ENCODE results near the gene PDCL2. TPM values are rescaled to one million over a fixed set of nuclear protein-coding genes. Genes with fewer than 3 reads are reported as not detected.

Gene PDCL2
- total RNA-seq, 3 donors from 2014 or later: not detected

DNA sequence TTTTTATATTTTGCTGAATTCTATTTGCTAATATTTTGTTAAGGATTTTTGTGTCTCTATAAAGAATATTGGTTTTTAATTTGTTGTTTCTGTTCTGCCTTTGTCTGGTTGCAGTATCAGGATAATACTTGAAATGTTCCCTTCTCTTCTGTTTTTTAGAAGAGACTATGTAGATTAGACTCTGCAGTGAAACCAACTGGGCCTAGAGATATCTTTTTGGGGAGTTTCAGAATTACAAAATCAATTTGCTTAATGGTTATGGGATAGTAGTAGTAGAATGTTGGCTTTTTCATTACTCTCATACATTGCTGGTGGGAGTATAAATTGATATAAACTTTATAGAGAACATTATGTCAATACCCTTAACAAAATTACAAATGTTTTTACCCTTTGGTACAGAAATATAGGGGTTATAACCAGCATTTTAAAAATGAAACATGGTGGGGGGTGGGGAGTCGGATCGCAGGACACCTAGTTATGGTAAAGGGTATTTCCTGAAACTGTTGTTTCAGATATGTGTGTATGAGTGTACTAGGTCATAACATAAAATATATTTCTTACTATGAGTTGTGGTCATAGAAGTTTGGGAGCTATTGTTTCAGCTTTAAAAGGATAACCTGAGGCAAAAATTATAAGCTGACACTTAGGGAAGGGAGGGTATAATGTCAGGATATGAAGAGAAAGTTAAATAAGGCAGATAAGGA, 74.4 kb downstream of the PDCL2 start:
- Histone ChIP-seq H3K36me3 (ENCODE audit: low read depth) (no peaks in the 10 kb centered on the region), H3K4me1 (ENCODE audit: low read depth) (no peaks in the 10 kb centered on the region), H3K4me3 (no peak overlapping the region), H3K9me3 (no peaks in the 10 kb centered on the region)
- DNase-seq: no peak
- TF ChIP-seq, protein P1, sequence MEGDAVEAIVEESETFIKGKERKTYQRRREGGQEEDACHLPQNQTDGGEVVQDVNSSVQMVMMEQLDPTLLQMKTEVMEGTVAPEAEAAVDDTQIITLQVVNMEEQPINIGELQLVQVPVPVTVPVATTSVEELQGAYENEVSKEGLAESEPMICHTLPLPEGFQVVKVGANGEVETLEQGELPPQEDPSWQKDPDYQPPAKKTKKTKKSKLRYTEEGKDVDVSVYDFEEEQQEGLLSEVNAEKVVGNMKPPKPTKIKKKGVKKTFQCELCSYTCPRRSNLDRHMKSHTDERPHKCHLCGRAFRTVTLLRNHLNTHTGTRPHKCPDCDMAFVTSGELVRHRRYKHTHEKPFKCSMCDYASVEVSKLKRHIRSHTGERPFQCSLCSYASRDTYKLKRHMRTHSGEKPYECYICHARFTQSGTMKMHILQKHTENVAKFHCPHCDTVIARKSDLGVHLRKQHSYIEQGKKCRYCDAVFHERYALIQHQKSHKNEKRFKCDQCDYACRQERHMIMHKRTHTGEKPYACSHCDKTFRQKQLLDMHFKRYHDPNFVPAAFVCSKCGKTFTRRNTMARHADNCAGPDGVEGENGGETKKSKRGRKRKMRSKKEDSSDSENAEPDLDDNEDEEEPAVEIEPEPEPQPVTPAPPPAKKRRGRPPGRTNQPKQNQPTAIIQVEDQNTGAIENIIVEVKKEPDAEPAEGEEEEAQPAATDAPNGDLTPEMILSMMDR (IDR thresholded peaks at IDR 0.05): no peak
- ATAC-seq: no peak
- intact Hi-C loops (cut with DNase I, micrococcal nuclease): no loop called here

DNA sequence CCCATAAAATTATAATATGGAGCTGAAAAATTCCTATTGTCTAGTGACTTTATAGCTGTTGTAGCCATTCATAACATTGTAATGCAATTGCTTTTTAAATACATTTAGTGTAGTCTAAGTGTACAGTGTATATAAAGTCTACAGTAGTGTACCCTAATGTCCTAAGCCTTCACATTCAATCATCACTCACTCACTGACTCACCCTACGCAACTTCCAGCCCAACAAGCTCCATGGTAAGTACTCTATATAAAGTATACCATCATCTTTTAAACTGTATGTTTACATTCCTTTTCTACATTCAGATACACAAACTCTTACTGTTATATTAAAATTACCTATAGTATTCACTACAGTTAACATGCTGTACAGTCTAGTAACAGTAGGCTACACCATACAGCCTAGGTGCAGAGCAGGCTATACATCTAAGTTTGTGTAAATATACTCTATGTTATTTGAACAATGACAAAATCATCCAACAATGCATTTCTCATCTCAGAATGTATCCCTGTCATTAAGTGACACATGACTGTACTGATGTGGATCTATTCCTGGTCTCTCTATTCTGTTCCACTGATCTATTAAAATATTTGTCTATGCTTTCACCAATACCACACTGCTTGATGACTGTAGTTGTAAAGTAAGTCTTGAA, 79.0 kb downstream of the PDCL2 start:
- intact Hi-C loops (cut with DNase I, micrococcal nuclease): no loop called here

DNA sequence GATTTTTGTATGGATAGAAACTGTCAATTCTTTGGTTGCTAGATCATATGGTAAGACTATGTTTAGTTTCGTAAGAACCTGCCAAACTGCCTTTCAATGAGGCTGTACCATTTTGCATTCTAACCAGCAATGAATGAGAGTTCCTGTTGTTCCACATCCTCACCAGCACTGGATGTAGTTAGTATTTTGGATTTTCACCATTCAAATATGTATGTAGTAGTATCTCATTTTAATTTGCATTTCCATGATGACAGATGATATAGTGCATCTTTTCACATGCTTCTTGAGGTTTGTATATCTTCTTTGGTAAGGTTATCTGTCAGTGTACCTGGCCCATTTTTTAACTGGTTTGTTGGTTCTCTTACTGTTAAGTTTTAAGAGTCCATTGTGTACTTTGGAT, 80.0 kb downstream of the PDCL2 start:
- H3K4me1 ChIP-seq (ENCODE audit: low read depth): no peaks in the 10 kb centered on the region
- intact Hi-C loops (cut with DNase I, micrococcal nuclease): no loop called here
- no peaks in the 10 kb centered on the region for H3K9me3 ChIP-seq
- DNase-seq: no peak
- H3K36me3 ChIP-seq (ENCODE audit: low read depth): no peaks in the 10 kb centered on the region
- no peak for ATAC-seq
- H3K4me3 ChIP-seq: no peak overlapping the region
- TF ChIP-seq, protein P1 (IDR thresholded peaks at IDR 0.05): no peak

More for the DNA sequence above, 79.0 kb downstream of the PDCL2 start:
- ATAC-seq (no peak), DNase-seq (no peak)
- Histone ChIP-seq H3K9me3 (no peaks in the 10 kb centered on the region), H3K4me3 (no peak overlapping the region), H3K4me1 (ENCODE audit: low read depth) (no peaks in the 10 kb centered on the region), H3K36me3 (ENCODE audit: low read depth) (no peaks in the 10 kb centered on the region)
- TF ChIP-seq, protein P1 (IDR thresholded peaks at IDR 0.05): no peak

DNA sequence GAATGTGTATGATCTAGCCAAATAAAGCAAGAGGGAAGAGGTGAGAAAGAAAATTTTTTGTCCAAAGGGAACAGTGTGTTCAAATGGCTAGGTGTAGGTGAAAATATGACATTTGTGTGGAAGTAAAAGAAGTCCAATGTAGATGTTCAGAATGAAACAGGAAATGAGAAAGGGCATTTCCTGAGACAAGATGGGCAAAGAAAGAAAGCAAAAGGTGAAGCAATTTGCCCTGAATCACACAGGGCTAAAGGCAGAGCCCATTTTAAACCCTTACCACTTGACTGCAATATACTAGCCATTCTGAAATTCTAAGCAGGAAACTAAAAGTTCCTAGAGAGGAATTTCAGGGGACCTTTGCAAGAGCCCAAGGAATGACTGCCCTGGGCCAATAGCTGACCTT, 81.4 kb downstream of the PDCL2 start:
- no peaks in the 10 kb centered on the region for H3K9me3 ChIP-seq
- DNase-seq (no peak), ATAC-seq (no peak)
- H3K4me3 ChIP-seq: no peak overlapping the region
- no peaks in the 10 kb centered on the region for H3K4me1 ChIP-seq (ENCODE audit: low read depth)
- TF ChIP-seq, protein P1 (IDR thresholded peaks at IDR 0.05): no peak
- intact Hi-C loops (cut with DNase I, micrococcal nuclease): no loop called here
- no peaks in the 10 kb centered on the region for H3K36me3 ChIP-seq (ENCODE audit: low read depth)

DNA sequence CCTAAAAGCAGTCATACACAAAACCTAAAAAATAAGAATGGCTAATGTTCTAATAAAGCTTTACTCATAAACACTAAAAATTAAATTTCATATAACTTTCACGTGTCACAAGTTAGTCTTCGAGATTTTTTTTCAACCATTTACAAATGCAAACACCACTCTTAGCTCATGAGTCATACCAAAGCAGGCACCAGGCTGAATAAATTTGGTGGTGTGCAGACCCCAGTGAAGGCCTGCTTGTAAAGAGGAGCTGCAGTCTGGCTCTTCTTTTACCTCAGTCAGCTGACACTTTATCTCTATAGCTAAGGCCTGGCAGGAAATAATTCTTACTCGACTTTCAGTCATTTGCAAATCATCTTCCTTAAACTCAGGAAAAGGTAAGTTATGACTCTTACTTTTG, 82.8 kb downstream of the PDCL2 start:
- no peak for DNase-seq
- no peaks in the 10 kb centered on the region for H3K36me3 ChIP-seq (ENCODE audit: low read depth)
- intact Hi-C loops (cut with DNase I, micrococcal nuclease): no loop called here
- no peak for ATAC-seq
- TF ChIP-seq, protein P1 (IDR thresholded peaks at IDR 0.05): no peak
- H3K4me1 ChIP-seq (ENCODE audit: low read depth): no peaks in the 10 kb centered on the region
- H3K9me3 ChIP-seq: no peaks in the 10 kb centered on the region
- H3K4me3 ChIP-seq: no peak overlapping the region

Measured in mucosa of descending colon (tissue), 3 donors.